Measurements from ENCODE around the gene CCL5.

Gene CCL5

GRCh38 chr17:35879773-35880654, at the start of gene CCL5:
Gene CCL5 (minus strand): TSS chr17:35880360.
- no peak for DNase-seq

GRCh38 chr17:35927714-35928113, 47.6 kb upstream of the CCL5 start:
- no peak for DNase-seq

GRCh38 chr17:35923609-35924114, 43.5 kb upstream of the CCL5 start:
- DNase-seq, result no peak

GRCh38 chr17:35920229-35920628, 40.1 kb upstream of the CCL5 start:
- DNase-seq, result no peak

GRCh38 chr17:35918665-35919064, 38.5 kb upstream of the CCL5 start:
- no peak for DNase-seq

GRCh38 chr17:35917519-35918213, 37.5 kb upstream of the CCL5 start:
- no peak for DNase-seq

GRCh38 chr17:35915153-35915964, 35.2 kb upstream of the CCL5 start:
- DNase-seq, result no peak

- DNase-seq, result no peak
Measured at GRCh38 chr17:35914354-35914753, 34.2 kb upstream of the CCL5 start.

GRCh38 chr17:35913609-35914008, 33.4 kb upstream of the CCL5 start:
- no peak for DNase-seq

GRCh38 chr17:35912942-35913341, 32.8 kb upstream of the CCL5 start:
- no peak for DNase-seq

- DNase-seq, result no peak
Measured at GRCh38 chr17:35912339-35912912, 32.3 kb upstream of the CCL5 start.

GRCh38 chr17:35909408-35909807, 29.2 kb upstream of the CCL5 start:
- DNase-seq, result no peak

GRCh38 chr17:35907691-35908090, 27.5 kb upstream of the CCL5 start:
- no peak for DNase-seq

- DNase-seq, result no peak
Measured at GRCh38 chr17:35906926-35907637, 26.9 kb upstream of the CCL5 start.

GRCh38 chr17:35906191-35906925, 26.2 kb upstream of the CCL5 start:
- DNase-seq, result no peak

GRCh38 chr17:35903451-35903850, 23.3 kb upstream of the CCL5 start:
- DNase-seq, result no peak

- DNase-seq, result no peak
Measured at GRCh38 chr17:35901631-35902175, 21.5 kb upstream of the CCL5 start.

- DNase-seq, result peak; percentile 24
Measured at GRCh38 chr17:35900708-35901480, 20.7 kb upstream of the CCL5 start.

GRCh38 chr17:35900280-35900679, 20.1 kb upstream of the CCL5 start:
- DNase-seq, result no peak

All from fibroblast of skin of right biceps (primary cell).